ENCODE results near the gene SUGP1.

GRCh38 chr19:19257137-19257536, 63.2 kb downstream of the SUGP1 start:
- TF ChIP-seq CTCF (IDR thresholded peaks at IDR 0.05), result no peak
- TF ChIP-seq GABPA (IDR thresholded peaks at IDR 0.05; ENCODE audit: low read depth), result no peak
- TF ChIP-seq EZH2phosphoT487 (IDR thresholded peaks at IDR 0.05; ENCODE audit: borderline replicate concordance, low read depth), result no peak
- TF ChIP-seq YY1 (IDR thresholded peaks at IDR 0.05; ENCODE audit: low read depth), result no peak
- TF ChIP-seq POLR2AphosphoS5 (IDR thresholded peaks at IDR 0.05; ENCODE audit: low read depth, low read length), result no peak
- TF ChIP-seq EP300 (IDR thresholded peaks at IDR 0.05; ENCODE audit: borderline replicate concordance in 1 of 2, low read depth in 1 of 2, low read length in 1 of 2), result no peak
- no peak for TF ChIP-seq FOXJ3 (CRISPR knock-in tag; IDR thresholded peaks at IDR 0.05)
- TF ChIP-seq USF2 (IDR thresholded peaks at IDR 0.05; ENCODE audit: borderline replicate concordance, low read depth, low read length), result no peak
- TF ChIP-seq REST (IDR thresholded peaks at IDR 0.05; ENCODE audit: low read depth, low read length), result no peak
- no peak for TF ChIP-seq RAD21 (IDR thresholded peaks at IDR 0.05; ENCODE audit: low read length)
